ENCODE measurements around the gene KDM1B. TPM values are rescaled to one million over a fixed set of nuclear protein-coding genes. Genes with fewer than 3 reads are reported as not detected.
A peak's percentile ranks its signal among the peaks of the same experiment; 100 is the strongest.

Gene KDM1B
- total RNA-seq = 10 to 100 TPM in 1 of 2 donors, 1 to 10 TPM in 1; 8.7 to 15.5 TPM

DNA sequence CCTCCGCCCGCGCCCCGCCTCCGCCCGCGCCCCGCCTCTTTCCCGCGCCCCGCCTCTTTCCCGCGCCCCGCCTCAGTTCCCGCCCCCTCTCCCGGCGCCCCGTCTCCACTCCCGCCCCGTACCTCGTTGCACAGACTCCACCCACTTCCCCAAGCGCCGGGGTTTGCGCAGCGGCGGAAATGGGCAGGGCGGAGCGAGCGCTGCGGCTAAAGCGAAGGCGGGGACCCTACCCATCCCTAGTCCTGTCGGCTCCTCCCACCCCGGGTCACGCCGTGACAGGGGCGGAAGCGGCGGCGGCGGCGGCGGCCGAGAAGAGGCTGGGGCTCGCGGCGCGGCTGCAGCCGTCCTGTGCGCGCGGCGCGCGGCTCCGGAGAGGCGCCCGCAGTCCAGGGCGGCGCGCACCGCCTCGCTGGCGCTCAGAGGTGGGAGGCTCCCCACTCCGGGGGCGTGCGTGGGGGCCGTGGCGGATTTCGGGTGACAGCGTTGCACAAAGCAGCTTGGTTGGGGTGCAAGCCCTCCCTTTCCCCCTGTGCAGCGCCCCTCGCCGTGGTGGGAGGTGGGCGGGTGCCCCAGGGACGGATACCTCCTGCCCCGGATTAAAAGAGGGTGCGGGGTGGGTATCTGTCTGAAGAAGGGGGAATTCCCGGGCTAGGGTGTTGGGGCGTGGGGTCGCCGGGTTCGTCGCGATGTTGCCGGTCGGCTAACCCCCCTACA, at the start of gene KDM1B:
Gene KDM1B (plus strand): TSS at position 273 of the 714 bp plus-strand sequence. CDS start 4,474 bp downstream, outside the sequence.
- Histone ChIP-seq H3K27ac (peak within 1 kb of the TSS; percentile 82 to 87), H3K4me1 (peaks cover 0 to 19% of the 10 kb centered on the region in 2 donors), H3K27me3 (no peaks in the 10 kb centered on the region), H3K4me3 (peak within 1 kb of the TSS; percentile 94 to 97), H3K36me3 (peaks cover 9% of the 10 kb centered on the region), H3K9me3 (no peaks in the 10 kb centered on the region)
- TF ChIP-seq, protein P1, sequence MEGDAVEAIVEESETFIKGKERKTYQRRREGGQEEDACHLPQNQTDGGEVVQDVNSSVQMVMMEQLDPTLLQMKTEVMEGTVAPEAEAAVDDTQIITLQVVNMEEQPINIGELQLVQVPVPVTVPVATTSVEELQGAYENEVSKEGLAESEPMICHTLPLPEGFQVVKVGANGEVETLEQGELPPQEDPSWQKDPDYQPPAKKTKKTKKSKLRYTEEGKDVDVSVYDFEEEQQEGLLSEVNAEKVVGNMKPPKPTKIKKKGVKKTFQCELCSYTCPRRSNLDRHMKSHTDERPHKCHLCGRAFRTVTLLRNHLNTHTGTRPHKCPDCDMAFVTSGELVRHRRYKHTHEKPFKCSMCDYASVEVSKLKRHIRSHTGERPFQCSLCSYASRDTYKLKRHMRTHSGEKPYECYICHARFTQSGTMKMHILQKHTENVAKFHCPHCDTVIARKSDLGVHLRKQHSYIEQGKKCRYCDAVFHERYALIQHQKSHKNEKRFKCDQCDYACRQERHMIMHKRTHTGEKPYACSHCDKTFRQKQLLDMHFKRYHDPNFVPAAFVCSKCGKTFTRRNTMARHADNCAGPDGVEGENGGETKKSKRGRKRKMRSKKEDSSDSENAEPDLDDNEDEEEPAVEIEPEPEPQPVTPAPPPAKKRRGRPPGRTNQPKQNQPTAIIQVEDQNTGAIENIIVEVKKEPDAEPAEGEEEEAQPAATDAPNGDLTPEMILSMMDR (IDR thresholded peaks at IDR 0.05) = no peak
- DNase-seq (ENCODE audit: low spot score) = peak; percentile 97

- no peak for DNase-seq (ENCODE audit: low spot score)
- TF ChIP-seq, protein P1 (IDR thresholded peaks at IDR 0.05) = no peak
- H3K9me3 ChIP-seq = peaks cover 0 to 16% of the 10 kb centered on the region in 2 donors
- no peaks in the 10 kb centered on the region for H3K27me3 ChIP-seq
- no peaks in the 10 kb centered on the region for H3K36me3 ChIP-seq
- no peak overlapping the region for H3K4me3 ChIP-seq
- no peaks in the 10 kb centered on the region for H3K4me1 ChIP-seq
- no peak overlapping the region for H3K27ac ChIP-seq
These were observed 48.2 kb upstream of the KDM1B start for GRCh38 chr6:18107061-18107460.

DNA sequence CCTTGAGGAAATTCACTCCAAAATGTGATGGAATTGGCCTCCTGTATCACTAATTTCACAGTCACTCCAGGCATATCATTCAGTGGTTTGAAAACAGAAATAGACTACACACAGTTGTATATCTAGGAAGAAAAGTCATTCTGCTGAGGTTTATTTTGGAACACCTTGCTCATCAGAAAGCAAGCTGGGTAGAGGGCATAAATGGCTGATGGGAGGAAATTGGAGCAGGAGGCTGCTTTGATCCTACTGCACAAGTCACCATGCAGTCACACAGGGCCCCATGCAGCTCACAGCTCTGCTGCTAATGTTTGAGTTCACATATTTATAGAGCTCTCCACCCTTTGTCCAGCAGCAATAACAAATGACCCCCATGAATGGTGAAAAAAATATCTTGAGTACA, 45.1 kb upstream of the KDM1B start:
- no peaks in the 10 kb centered on the region for H3K4me1 ChIP-seq
- H3K36me3 ChIP-seq = no peaks in the 10 kb centered on the region
- TF ChIP-seq, protein P1 (IDR thresholded peaks at IDR 0.05) = no peak
- H3K4me3 ChIP-seq = no peak overlapping the region
- H3K9me3 ChIP-seq = peaks cover 0 to 16% of the 10 kb centered on the region in 2 donors
- no peak for DNase-seq (ENCODE audit: low spot score)
- no peaks in the 10 kb centered on the region for H3K27me3 ChIP-seq
- no peak overlapping the region for H3K27ac ChIP-seq

DNA sequence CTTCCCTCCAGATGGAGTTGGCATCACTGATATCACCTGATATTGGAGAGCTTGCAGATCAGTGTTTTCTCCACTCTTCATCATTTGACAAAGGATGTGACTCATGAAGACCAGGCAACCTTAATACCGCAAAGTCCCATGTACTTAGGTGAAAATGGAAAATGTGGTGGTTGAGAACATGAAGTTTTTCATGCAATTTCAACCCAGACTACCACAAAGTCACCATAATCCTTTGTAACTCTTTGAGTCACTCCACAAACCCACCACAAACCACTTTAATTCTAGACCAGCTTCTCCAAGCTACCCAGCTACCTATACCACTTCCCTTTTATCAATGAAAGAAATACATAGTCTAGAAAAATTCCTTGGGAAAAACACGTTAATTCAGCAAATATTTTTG, 39.9 kb upstream of the KDM1B start:
- DNase-seq (ENCODE audit: low spot score) = no peak
- H3K4me1 ChIP-seq = no peaks in the 10 kb centered on the region
- H3K9me3 ChIP-seq = no peaks in the 10 kb centered on the region
- no peaks in the 10 kb centered on the region for H3K36me3 ChIP-seq
- TF ChIP-seq, protein P1 (IDR thresholded peaks at IDR 0.05) = no peak
- H3K4me3 ChIP-seq = no peak overlapping the region
- no peak overlapping the region for H3K27ac ChIP-seq
- H3K27me3 ChIP-seq = no peaks in the 10 kb centered on the region

- Histone ChIP-seq H3K4me1 (peaks cover 0 to 5% of the 10 kb centered on the region in 2 donors), H3K27ac (no peak overlapping the region), H3K9me3 (no peaks in the 10 kb centered on the region), H3K27me3 (no peaks in the 10 kb centered on the region), H3K36me3 (no peaks in the 10 kb centered on the region), H3K4me3 (no peak overlapping the region)
- TF ChIP-seq, protein P1 (IDR thresholded peaks at IDR 0.05) = no peak
- no peak for DNase-seq (ENCODE audit: low spot score)
These were observed 38.1 kb upstream of the KDM1B start for GRCh38 chr6:18117136-18117535.

GRCh38 chr6:18118330-18118729, 36.9 kb upstream of the KDM1B start:
- DNase-seq (ENCODE audit: low spot score) = no peak
- H3K27ac ChIP-seq = no peak overlapping the region

More at GRCh38 chr6:18118330-18118729, 36.9 kb upstream of the KDM1B start:
- Histone ChIP-seq H3K4me1 (peaks cover 0 to 14% of the 10 kb centered on the region in 2 donors), H3K4me3 (no peak overlapping the region), H3K9me3 (no peaks in the 10 kb centered on the region), H3K36me3 (no peaks in the 10 kb centered on the region), H3K27me3 (no peaks in the 10 kb centered on the region)
- TF ChIP-seq, protein P1 (IDR thresholded peaks at IDR 0.05) = no peak
